HepG2 (cell line): ENCODE measurements around the gene RAB17. TPM values are rescaled to one million over a fixed set of nuclear protein-coding genes. Genes with fewer than 3 reads are reported as not detected.
A peak's percentile ranks its signal among the peaks of the same experiment; 100 is the strongest.

Experiments
- AGO2 ChIP-seq: fragments of 200-400 bp; formaldehyde crosslinking; optimal IDR thresholded peaks from 2 replicates; pipeline ENCODE3; 2017; ENCODE audit warnings: mild to moderate bottlenecking, low read depth, low read length, moderate library complexity
- NR2F6 ChIP-seq, 2 experiments: IDR thresholded peaks; 2 replicates each; pipeline ENCODE4 v1.6.1; 2016; ENCODE audit warnings: antibody characterized with exemption in 1 of 2, mild to moderate bottlenecking in 1 of 2
- PHF5A ChIP-seq: IDR thresholded peaks from one replicate; pipeline ENCODE4 v1.6.1; 2018; ENCODE audit warnings: low read depth, missing genetic modification reagents; ENCODE audit not compliant: unreplicated experiment
- ZNF546 ChIP-seq: sonication (generic); formaldehyde crosslinking; conservative IDR thresholded peaks from 2 replicates; pipeline ENCODE4 v1.8.1; 2023; ENCODE audit warnings: mild to moderate bottlenecking, missing genetic modification reagents
- ZNF605 ChIP-seq: sonication (generic); formaldehyde crosslinking; IDR thresholded peaks from 2 replicates; pipeline ENCODE4 v1.8.0; 2022; ENCODE audit warnings: mild to moderate bottlenecking, missing genetic modification reagents
- ZNF7 ChIP-seq: IDR thresholded peaks from 2 replicates; pipeline ENCODE4 v1.6.1; 2016; ENCODE audit warnings: missing biosample characterization, missing genetic modification reagents
- polyA plus RNA-seq, 8 experiments: library from polyadenylated mRNA; depleted of rRNA in 3 of 8; stranded (reverse) in 7 of 8; unstranded in 1 of 8; fragments of >200 nt; fragmentation: Illumina TruSeq in 4 of 8; extraction: Trizol in 4 of 8; gene quantifications; 2 replicates each; pipeline versions ENCODE4 v1.2.1 to v1.2.3, GENCODE V29; 2011 to 2016; ENCODE audit warnings: low read depth in 4 of 8, missing spikeins in 1 of 8, mixed read lengths in 1 of 8; ENCODE audit not compliant: insufficient read depth in 1 of 8
- total RNA-seq, 5 experiments: library from RNA; depleted of rRNA; stranded (reverse); fragments of >200 nt; fragmentation: Illumina TruSeq; extraction: Trizol; gene quantifications; 2 replicates each; pipeline ENCODE4 v1.2.3, GENCODE V29; 2016; ENCODE audit warnings: low read depth in 1 of 5
- TF ChIP-seq, protein P1 (sequence below): sonication (generic); formaldehyde crosslinking; IDR thresholded peaks from 2 replicates; pipeline ENCODE4 v1.5.0; 2020; ENCODE audit warnings: mild to moderate bottlenecking, low read depth, missing genetic modification reagents, borderline replicate concordance
- TF ChIP-seq, protein P2 (sequence below), 2 experiments: sonication (generic) in 1 of 2; formaldehyde crosslinking in 1 of 2; IDR thresholded peaks; 2 replicates each; pipeline versions ENCODE4 v1.4.0 to v1.6.1; 2016 to 2020; ENCODE audit warnings: borderline replicate concordance in 1 of 2, low read depth in 1 of 2, mild to moderate bottlenecking in 1 of 2, missing genetic modification reagents in 1 of 2
- TF ChIP-seq, protein P3 (sequence below): IDR thresholded peaks from 2 replicates; pipeline ENCODE4 v1.6.1; 2016; ENCODE audit warnings: missing genetic modification reagents, missing compliant biosample characterization
- TF ChIP-seq, protein P4 (sequence below), 2 experiments: IDR thresholded peaks; 2 replicates each; pipeline ENCODE4 v1.6.1; 2011 to 2012; ENCODE audit warnings: low read length in 2 of 2, borderline replicate concordance in 1 of 2, low read depth in 1 of 2, mild to moderate bottlenecking in 1 of 2, moderate library complexity in 1 of 2
- TF ChIP-seq, protein P5 (sequence below): sonication (generic); formaldehyde crosslinking; IDR thresholded peaks from 2 replicates; pipeline ENCODE4 v1.5.0; 2020; ENCODE audit warnings: missing genetic modification reagents
- TF ChIP-seq, protein P6 (sequence below): sonication (generic); formaldehyde crosslinking; IDR thresholded peaks from 2 replicates; pipeline ENCODE4 v1.5.0; 2020; ENCODE audit warnings: missing genetic modification reagents, mild to moderate bottlenecking, borderline replicate concordance

Gene RAB17
- total and polyA plus RNA-seq, 2 of the 13 experiments (the other 11 are each of a cell fraction or from before 2014, with no cell fraction given), result 68.0 to 124 TPM

DNA sequence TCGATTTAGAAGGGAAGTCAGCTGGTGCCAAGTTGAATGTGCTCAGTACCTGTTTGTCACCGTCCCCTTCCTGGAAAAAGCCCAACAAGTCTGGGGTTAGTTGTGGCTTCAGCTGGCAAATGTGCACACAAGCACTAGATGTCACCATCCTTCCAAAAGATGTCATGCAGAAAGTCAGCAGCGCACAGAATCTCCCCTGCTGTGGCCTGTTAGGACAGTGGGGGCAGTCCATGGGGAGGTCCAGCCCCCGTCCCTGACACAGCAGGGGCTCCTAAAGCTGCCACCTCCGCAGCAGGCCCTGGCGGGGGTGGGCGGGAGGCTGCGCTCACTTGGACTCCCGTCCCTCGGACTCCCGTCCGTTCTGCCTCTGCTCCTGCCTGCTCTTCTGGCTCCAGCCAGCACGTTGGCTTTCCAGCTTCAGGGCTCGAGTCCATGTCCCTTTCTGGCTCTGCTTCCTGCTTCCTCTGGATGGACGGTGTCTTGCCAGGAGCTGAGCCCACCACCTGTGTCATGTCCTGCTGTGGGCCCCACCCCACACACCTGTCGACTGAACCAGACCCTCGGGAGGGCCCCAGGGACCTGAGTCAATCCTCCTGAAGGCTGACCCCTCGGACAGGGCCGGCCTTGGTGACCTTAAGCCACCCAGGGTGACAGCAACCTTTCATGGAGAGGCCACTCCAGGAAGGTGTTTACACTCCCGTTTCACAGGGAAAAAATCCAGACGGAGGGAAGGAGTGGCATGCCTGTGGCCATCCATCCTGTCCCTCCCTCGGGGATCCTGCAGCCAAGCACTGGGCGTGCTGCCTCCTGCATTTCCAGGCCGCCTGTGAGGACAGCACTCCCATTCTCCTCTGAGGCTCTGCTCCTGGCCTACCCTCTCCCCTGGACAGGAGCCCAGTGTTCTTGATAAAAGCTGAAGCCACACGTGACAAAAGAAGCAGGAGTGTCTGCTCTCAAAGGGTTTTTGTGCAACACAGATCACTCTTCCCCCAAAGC is 8.5 kb downstream of the RAB17 start (continued):
- TF ChIP-seq, protein P1, sequence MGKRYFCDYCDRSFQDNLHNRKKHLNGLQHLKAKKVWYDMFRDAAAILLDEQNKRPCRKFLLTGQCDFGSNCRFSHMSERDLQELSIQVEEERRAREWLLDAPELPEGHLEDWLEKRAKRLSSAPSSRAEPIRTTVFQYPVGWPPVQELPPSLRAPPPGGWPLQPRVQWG (CRISPR knock-in tag), result no peak
- TF ChIP-seq ZNF605 (CRISPR knock-in tag) (peak; percentile 27; the same call in 1 of the 2 replicates), ZNF546 (CRISPR knock-in tag) (no peak), NR2F6 (IDR thresholded peaks at IDR 0.05) (peak; percentile 76), NR2F6 (CRISPR knock-in tag; IDR thresholded peaks at IDR 0.05) (peak; percentile 72), PHF5A (CRISPR knock-in tag) (no peak), AGO2 (peak; percentile 61), ZNF7 (CRISPR knock-in tag) (peak; percentile 54; the same call in 1 of the 2 replicates)
- TF ChIP-seq, protein P2, sequence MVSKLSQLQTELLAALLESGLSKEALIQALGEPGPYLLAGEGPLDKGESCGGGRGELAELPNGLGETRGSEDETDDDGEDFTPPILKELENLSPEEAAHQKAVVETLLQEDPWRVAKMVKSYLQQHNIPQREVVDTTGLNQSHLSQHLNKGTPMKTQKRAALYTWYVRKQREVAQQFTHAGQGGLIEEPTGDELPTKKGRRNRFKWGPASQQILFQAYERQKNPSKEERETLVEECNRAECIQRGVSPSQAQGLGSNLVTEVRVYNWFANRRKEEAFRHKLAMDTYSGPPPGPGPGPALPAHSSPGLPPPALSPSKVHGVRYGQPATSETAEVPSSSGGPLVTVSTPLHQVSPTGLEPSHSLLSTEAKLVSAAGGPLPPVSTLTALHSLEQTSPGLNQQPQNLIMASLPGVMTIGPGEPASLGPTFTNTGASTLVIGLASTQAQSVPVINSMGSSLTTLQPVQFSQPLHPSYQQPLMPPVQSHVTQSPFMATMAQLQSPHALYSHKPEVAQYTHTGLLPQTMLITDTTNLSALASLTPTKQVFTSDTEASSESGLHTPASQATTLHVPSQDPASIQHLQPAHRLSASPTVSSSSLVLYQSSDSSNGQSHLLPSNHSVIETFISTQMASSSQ (IDR thresholded peaks at IDR 0.05; ENCODE audit: low read depth), result no peak; the same call in 1 of the 2 replicates
- TF ChIP-seq, protein P2 (CRISPR knock-in tag; IDR thresholded peaks at IDR 0.05; ENCODE audit: borderline replicate concordance), result no peak; the same call in 1 of the 2 replicates
- TF ChIP-seq, protein P3, sequence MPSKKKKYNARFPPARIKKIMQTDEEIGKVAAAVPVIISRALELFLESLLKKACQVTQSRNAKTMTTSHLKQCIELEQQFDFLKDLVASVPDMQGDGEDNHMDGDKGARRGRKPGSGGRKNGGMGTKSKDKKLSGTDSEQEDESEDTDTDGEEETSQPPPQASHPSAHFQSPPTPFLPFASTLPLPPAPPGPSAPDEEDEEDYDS (CRISPR knock-in tag), result no peak
- TF ChIP-seq, protein P4, sequence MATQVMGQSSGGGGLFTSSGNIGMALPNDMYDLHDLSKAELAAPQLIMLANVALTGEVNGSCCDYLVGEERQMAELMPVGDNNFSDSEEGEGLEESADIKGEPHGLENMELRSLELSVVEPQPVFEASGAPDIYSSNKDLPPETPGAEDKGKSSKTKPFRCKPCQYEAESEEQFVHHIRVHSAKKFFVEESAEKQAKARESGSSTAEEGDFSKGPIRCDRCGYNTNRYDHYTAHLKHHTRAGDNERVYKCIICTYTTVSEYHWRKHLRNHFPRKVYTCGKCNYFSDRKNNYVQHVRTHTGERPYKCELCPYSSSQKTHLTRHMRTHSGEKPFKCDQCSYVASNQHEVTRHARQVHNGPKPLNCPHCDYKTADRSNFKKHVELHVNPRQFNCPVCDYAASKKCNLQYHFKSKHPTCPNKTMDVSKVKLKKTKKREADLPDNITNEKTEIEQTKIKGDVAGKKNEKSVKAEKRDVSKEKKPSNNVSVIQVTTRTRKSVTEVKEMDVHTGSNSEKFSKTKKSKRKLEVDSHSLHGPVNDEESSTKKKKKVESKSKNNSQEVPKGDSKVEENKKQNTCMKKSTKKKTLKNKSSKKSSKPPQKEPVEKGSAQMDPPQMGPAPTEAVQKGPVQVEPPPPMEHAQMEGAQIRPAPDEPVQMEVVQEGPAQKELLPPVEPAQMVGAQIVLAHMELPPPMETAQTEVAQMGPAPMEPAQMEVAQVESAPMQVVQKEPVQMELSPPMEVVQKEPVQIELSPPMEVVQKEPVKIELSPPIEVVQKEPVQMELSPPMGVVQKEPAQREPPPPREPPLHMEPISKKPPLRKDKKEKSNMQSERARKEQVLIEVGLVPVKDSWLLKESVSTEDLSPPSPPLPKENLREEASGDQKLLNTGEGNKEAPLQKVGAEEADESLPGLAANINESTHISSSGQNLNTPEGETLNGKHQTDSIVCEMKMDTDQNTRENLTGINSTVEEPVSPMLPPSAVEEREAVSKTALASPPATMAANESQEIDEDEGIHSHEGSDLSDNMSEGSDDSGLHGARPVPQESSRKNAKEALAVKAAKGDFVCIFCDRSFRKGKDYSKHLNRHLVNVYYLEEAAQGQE (IDR thresholded peaks at IDR 0.05; ENCODE audit: borderline replicate concordance in 1 of 2, low read depth in 1 of 2, low read length in 2 of 2), result peak in 1 of 2 experiments; percentile 32; a peak in 1 of 4 replicates
- TF ChIP-seq, protein P5, sequence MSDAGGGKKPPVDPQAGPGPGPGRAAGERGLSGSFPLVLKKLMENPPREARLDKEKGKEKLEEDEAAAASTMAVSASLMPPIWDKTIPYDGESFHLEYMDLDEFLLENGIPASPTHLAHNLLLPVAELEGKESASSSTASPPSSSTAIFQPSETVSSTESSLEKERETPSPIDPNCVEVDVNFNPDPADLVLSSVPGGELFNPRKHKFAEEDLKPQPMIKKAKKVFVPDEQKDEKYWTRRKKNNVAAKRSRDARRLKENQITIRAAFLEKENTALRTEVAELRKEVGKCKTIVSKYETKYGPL (CRISPR knock-in tag), result no peak
- TF ChIP-seq, protein P6, sequence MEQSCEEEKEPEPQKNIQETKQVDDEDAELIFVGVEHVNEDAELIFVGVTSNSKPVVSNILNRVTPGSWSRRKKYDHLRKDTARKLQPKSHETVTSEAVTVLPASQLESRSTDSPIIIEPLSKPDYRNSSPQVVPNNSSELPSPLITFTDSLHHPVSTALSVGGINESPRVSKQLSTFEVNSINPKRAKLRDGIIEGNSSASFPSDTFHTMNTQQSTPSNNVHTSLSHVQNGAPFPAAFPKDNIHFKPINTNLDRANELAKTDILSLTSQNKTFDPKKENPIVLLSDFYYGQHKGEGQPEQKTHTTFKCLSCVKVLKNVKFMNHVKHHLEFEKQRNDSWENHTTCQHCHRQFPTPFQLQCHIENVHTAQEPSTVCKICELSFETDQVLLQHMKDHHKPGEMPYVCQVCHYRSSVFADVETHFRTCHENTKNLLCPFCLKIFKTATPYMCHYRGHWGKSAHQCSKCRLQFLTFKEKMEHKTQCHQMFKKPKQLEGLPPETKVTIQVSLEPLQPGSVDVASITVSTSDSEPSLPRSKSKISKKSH (CRISPR knock-in tag), result no peak
